NT2/D1 (cell line): ENCODE data around the gene LSM12.

Source experiments
- SUZ12 ChIP-seq: IDR thresholded peaks from 2 replicates; pipeline ENCODE4 v1.6.1; 2011; ENCODE audit not compliant: insufficient read length, insufficient read depth; ENCODE audit errors: extremely low read depth
- YY1 ChIP-seq: IDR thresholded peaks from 2 replicates; pipeline ENCODE4 v1.6.1; 2011; ENCODE audit not compliant: insufficient read length, insufficient read depth
- ZNF274 ChIP-seq: IDR thresholded peaks from 2 replicates; pipeline ENCODE4 v1.6.1; 2011; ENCODE audit warnings: mild to moderate bottlenecking, low read depth, low read length

GRCh38 chr17:44106801-44107200 lies 40.3 kb upstream of the LSM12 start:
- no peak for TF ChIP-seq SUZ12
- TF ChIP-seq ZNF274: no peak
- no peak for TF ChIP-seq YY1
